Subcutaneous adipose tissue (tissue), 4 donors: ENCODE data around the gene PCK1. TPM values are rescaled to one million over a fixed set of nuclear protein-coding genes. Genes with fewer than 3 reads are reported as not detected.

Experiments used
- CTCF ChIP-seq: fragments of 450-650 bp; IDR thresholded peaks from one replicate; pipeline ENCODE4 v1.5.1; 2016; ENCODE audit warnings: low read depth, mild to moderate bottlenecking, control low read depth, antibody characterized with exemption, moderate library complexity
- total RNA-seq, 4 donors: library from RNA; depleted of rRNA; stranded (reverse); fragments of >200 nt; gene quantifications; one replicate each; pipeline ENCODE4 v1.1.0, GENCODE V29; 2016

Gene PCK1
- total RNA-seq, 4 donors from 2014 or later = 152 to 643 (median 237) TPM

GRCh38 chr20:57557926-57558613 is 2.8 kb upstream of the PCK1 start:
- no peak for TF ChIP-seq CTCF

- TF ChIP-seq CTCF = no peak
These were observed 2.2 kb upstream of the PCK1 start for GRCh38 chr20:57558614-57559288.

DNA sequence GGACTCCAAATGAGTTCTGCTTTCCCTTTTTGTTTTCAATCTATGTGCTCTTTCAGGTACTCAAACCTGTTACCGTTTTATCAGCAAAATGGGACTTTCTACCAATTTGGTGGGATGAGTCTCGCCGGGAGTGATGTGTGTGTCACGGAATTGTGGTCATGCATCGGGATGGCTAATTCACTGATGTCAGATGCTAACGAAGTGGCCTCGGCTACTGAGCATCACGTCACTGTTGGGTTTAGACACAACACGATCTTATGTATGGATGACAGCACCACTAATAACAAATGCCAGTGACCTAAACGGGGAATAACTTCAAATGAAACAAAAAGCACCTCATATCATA is 1.6 kb upstream of the PCK1 start:
- TF ChIP-seq CTCF = no peak

DNA sequence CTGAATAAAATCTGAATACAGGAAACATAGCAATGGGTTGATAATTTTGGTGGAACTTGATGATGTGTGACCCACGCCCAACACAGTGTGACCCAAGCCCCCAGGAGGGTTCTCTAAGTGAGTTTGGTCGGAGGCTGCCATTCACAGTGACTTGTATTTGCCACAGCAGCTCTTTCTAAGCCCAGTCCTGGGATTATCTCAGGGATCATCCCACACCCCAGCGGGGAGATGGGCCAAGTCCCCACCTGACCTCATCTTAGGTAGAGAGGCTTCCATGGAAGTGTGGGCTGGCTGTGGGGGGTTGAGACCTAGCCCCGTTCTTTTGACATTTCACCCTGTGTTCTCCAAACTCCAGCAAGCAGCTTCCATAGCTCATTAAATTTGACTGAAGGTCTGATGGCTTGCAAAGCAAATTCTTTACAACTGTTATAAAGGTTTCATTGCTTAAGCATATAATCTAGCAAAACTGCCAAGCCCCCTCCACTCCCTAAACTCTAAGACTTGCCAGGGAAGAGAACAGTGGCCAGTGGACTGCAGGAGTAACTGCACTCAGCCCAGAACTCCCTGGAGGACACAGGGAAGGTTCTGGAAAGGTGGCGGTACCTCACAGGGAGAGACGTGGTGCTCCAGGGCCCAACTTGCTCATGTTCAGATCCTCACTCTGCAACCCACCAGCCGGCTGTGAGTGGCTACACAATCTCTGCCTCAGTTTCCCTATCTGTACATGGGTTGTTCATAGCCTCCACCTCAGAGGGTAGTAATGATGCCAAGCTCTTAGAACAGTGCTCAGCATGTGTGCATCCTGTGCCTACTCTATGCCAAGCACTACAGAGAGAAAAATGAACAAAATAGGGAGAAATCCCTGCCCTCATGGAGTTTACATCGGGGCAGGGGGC is 1.0 kb upstream of the PCK1 start:
- TF ChIP-seq CTCF = no peak

GRCh38 chr20:57561356-57562279 is 708 bp downstream of the PCK1 start:
- TF ChIP-seq CTCF = no peak

GRCh38 chr20:57562541-57563465 is 1.9 kb downstream of the PCK1 start:
- no peak for TF ChIP-seq CTCF
